Natural killer cell (primary cell): ENCODE results near the gene EFNB2. TPM values are rescaled to one million over a fixed set of nuclear protein-coding genes. Genes with fewer than 3 reads are reported as not detected.

Experiments used
- ATAC-seq, 3 donors: fragments of 150-1000 bp in 2 of 3; fragments of 200-7000 bp in 1 of 3; cut with Tn5 transposase; 1 replicate in 1 of 3; 2 replicates in 2 of 3; pipeline ENCODE4 v1.10.0; 2021; ENCODE audit warnings: mild to moderate bottlenecking in 2 of 3, moderate library complexity in 2 of 3
- DNase-seq, 2 donors: peaks; one replicate each; pipeline versions ENCODE4 v3.0.0 to v3.0.0-alpha.2; 2013 to 2021; ENCODE audit warnings: mixed read lengths in 1 of 2
- H3K27ac ChIP-seq: one replicate; pipeline ENCODE4 v1.5.1; 2013; ENCODE audit warnings: mild to moderate bottlenecking, low read length
- H3K27me3 ChIP-seq: one replicate; pipeline ENCODE4 v1.6.1; 2013; ENCODE audit warnings: low read length; ENCODE audit not compliant: control insufficient read depth, insufficient read depth
- H3K36me3 ChIP-seq: one replicate; pipeline ENCODE4 v1.6.1; 2013; ENCODE audit warnings: low read length; ENCODE audit not compliant: control insufficient read depth, insufficient read depth
- H3K4me1 ChIP-seq: one replicate; pipeline ENCODE4 v1.6.1; 2013; ENCODE audit warnings: low read length; ENCODE audit not compliant: control insufficient read depth, insufficient read depth
- H3K4me3 ChIP-seq: one replicate; pipeline ENCODE4 v1.5.1; 2013; ENCODE audit warnings: low read length
- H3K9me3 ChIP-seq: one replicate; pipeline ENCODE4 v1.6.1; 2013; ENCODE audit warnings: low read length; ENCODE audit not compliant: control insufficient read depth, insufficient read depth
- H3K27ac Mint-ChIP-seq, 2 donors: one replicate each; pipeline ENCODE4 v1.8.0; 2022; ENCODE audit warnings: mild to moderate bottlenecking in 2 of 2, mixed read lengths in 2 of 2, moderate library complexity in 1 of 2
- H3K27me3 Mint-ChIP-seq, 2 donors: one replicate each; pipeline ENCODE4 v1.8.0; 2022; ENCODE audit warnings: low read depth in 2 of 2, mixed read lengths in 2 of 2
- H3K36me3 Mint-ChIP-seq: one replicate; pipeline ENCODE4 v1.8.0; 2022; ENCODE audit warnings: mixed read lengths
- H3K4me1 Mint-ChIP-seq, 2 donors: one replicate each; pipeline ENCODE4 v1.8.0; 2022; ENCODE audit warnings: mixed read lengths in 2 of 2
- H3K4me3 Mint-ChIP-seq: one replicate; pipeline ENCODE4 v1.8.0; 2022; ENCODE audit warnings: mild to moderate bottlenecking, moderate library complexity, mixed read lengths
- H3K9me3 Mint-ChIP-seq, 2 donors: one replicate each; pipeline ENCODE4 v1.8.0; 2022; ENCODE audit warnings: mixed read lengths in 2 of 2
- CTCF ChIP-seq: fragments of 200-600 bp; IDR thresholded peaks from one replicate; pipeline ENCODE4 v1.8.0; 2022; ENCODE audit warnings: antibody characterized with exemption
- WGBS: methylation state at CpG from one replicate; pipeline ENCODE4 v1.1.7; 2013; ENCODE audit warnings: missing lambda C conversion rate; ENCODE audit not compliant: insufficient coverage; 5-methylcytosine and 5-hydroxymethylcytosine counted together
- intact Hi-C: fragments of 100-400 bp; cut with micrococcal nuclease; formaldehyde crosslinking; loops from one replicate; pipeline ENCODE4 v1.14.2; 2022
- total RNA-seq, 4 donors: library from RNA; stranded (reverse); fragments of 120-200 nt in 1 of 4; gene quantifications; one replicate each; pipeline versions ENCODE4 v1.2.3 to v1.2.4, GENCODE V29; 2013 to 2022

The EFNB2 gene
- total RNA-seq, 3 donors from 2014 or later (not counting 1 experiment from before 2014, with no cell fraction given), result 0.16 to 0.33 (median 0.33) TPM

GRCh38 chr13:106521095-106521799, 14.2 kb downstream of the EFNB2 start:
- no peak overlapping the region for H3K27ac Mint-ChIP-seq
- Histone ChIP-seq H3K36me3 (no peaks in the 10 kb centered on the region), H3K4me1 (no peaks in the 10 kb centered on the region), H3K4me3 (no peak overlapping the region), H3K27ac (no peak overlapping the region), H3K9me3 (no peaks in the 10 kb centered on the region), H3K27me3 (no peaks in the 10 kb centered on the region)
- H3K4me3 Mint-ChIP-seq, result no peak overlapping the region
- no peak for ATAC-seq
- DNase-seq, result no peak
- no peaks in the 10 kb centered on the region for H3K9me3 Mint-ChIP-seq
- TF ChIP-seq CTCF, result no peak
- H3K27me3 Mint-ChIP-seq, result peaks cover 13 to 27% of the 10 kb centered on the region in 2 donors
- H3K4me1 Mint-ChIP-seq, result no peaks in the 10 kb centered on the region
- WGBS, result 93% methylated on average over 4 of the region's 5 CpGs
- no peaks in the 10 kb centered on the region for H3K36me3 Mint-ChIP-seq
- intact Hi-C loops, result no loop called here

GRCh38 chr13:106520251-106521054, 15.0 kb downstream of the EFNB2 start:
- no peaks in the 10 kb centered on the region for H3K36me3 Mint-ChIP-seq
- TF ChIP-seq CTCF, result no peak
- no peaks in the 10 kb centered on the region for H3K4me1 Mint-ChIP-seq
- peaks cover 10 to 27% of the 10 kb centered on the region in 2 donors for H3K27me3 Mint-ChIP-seq
- no peaks in the 10 kb centered on the region for H3K4me1 ChIP-seq
- H3K9me3 Mint-ChIP-seq, result no peaks in the 10 kb centered on the region
- H3K27ac Mint-ChIP-seq, result no peak overlapping the region
- no peak overlapping the region for H3K27ac ChIP-seq
- intact Hi-C loops, result no loop called here
- DNase-seq (no peak), ATAC-seq (no peak)
- no peak overlapping the region for H3K4me3 Mint-ChIP-seq
- no peaks in the 10 kb centered on the region for H3K9me3 ChIP-seq
- 85% methylated on average over 7 of the region's 12 CpGs for WGBS
- no peaks in the 10 kb centered on the region for H3K36me3 ChIP-seq
- H3K4me3 ChIP-seq, result no peak overlapping the region
- H3K27me3 ChIP-seq, result peaks cover 2% of the 10 kb centered on the region

GRCh38 chr13:106518512-106518911, 16.9 kb downstream of the EFNB2 start:
- no peak overlapping the region for H3K4me3 ChIP-seq
- DNase-seq (no peak), ATAC-seq (no peak)
- no peak overlapping the region for H3K27ac ChIP-seq
- Mint-ChIP-seq H3K27ac (no peak overlapping the region), H3K36me3 (no peaks in the 10 kb centered on the region), H3K9me3 (no peaks in the 10 kb centered on the region), H3K4me3 (no peak overlapping the region), H3K27me3 (peaks cover 10 to 38% of the 10 kb centered on the region in 2 donors), H3K4me1 (no peaks in the 10 kb centered on the region)
- no peaks in the 10 kb centered on the region for H3K9me3 ChIP-seq
- H3K36me3 ChIP-seq, result no peaks in the 10 kb centered on the region
- 91% methylated on average over 10 of the region's 11 CpGs for WGBS
- no peak for TF ChIP-seq CTCF
- intact Hi-C loops, result no loop called here
- no peaks in the 10 kb centered on the region for H3K4me1 ChIP-seq
- H3K27me3 ChIP-seq, result peaks cover 2% of the 10 kb centered on the region
